Measurements from ENCODE around the gene JOSD2. TPM values are rescaled to one million over a fixed set of nuclear protein-coding genes. Genes with fewer than 3 reads are reported as not detected.

JOSD2 gene
- total and polyA plus RNA-seq, 9 donors: 15.0 to 42.5 (median 24.2) TPM; not detected in 1

GRCh38 chr19:50477751-50478515 lies 33.1 kb downstream of the JOSD2 start:
- Histone ChIP-seq H3K27ac (no peak overlapping the region), H3K27me3 (no peaks in the 10 kb centered on the region), H3K36me3 (no peaks in the 10 kb centered on the region), H3K4me1 (ENCODE audit: insufficient read depth) (peaks cover 15% of the 10 kb centered on the region), H3K9me3 (no peaks in the 10 kb centered on the region), H3K4me3 (no peak overlapping the region)
- no peak for TF ChIP-seq POLR2A (IDR thresholded peaks at IDR 0.05)
- no peak for TF ChIP-seq EP300 (IDR thresholded peaks at IDR 0.05)
- TF ChIP-seq CTCF (IDR thresholded peaks at IDR 0.05): no peak
- DNase-seq: no peak
- intact Hi-C loops (cut with DNase I): loop anchor here in 1 of 4 donors (5.0 kb wide), 1 partner anchor 101 kb away; the partner anchor contains the start of gene NR1H2
- WGBS, 3 donors: 94 to 96% (median 95%) methylated on average over 17 of the region's 17 CpGs

- DNase-seq: no peak
- no peaks in the 10 kb centered on the region for H3K9me3 ChIP-seq
- no peaks in the 10 kb centered on the region for H3K36me3 ChIP-seq
- no peaks in the 10 kb centered on the region for H3K27me3 ChIP-seq
- peak overlapping the region in 1 of 2 donors; percentile 61 for H3K27ac ChIP-seq
- peaks cover 15% of the 10 kb centered on the region for H3K4me1 ChIP-seq (ENCODE audit: insufficient read depth)
- 11 to 17% (median 17%) methylated on average over 20 of the region's 20 CpGs for WGBS, 3 donors
- peak overlapping the region; percentile 90 for H3K4me3 ChIP-seq
- intact Hi-C loops (cut with DNase I): loop anchor here in 1 of 4 donors (5.0 kb wide), 1 partner anchor 100 kb away; the partner anchor contains the start of gene NR1H2
- TF ChIP-seq CTCF (IDR thresholded peaks at IDR 0.05) (no peak), EP300 (IDR thresholded peaks at IDR 0.05) (no peak), POLR2A (IDR thresholded peaks at IDR 0.05) (no peak)
Observed at GRCh38 chr19:50476907-50477238, 34.1 kb downstream of the JOSD2 start.

GRCh38 chr19:50476224-50476906 lies 34.6 kb downstream of the JOSD2 start, which contains the start of the genes EMC10 and GARIN5A:
Gene EMC10 (plus strand): TSS chr19:50476507. CDS start chr19:50476545, 38 bp downstream.
Gene GARIN5A (minus strand): TSS chr19:50476848. CDS start chr19:50476388, 460 bp downstream.
- H3K4me3 ChIP-seq: peak within 1 kb of the TSS; percentile 90
- H3K9me3 ChIP-seq: no peaks in the 10 kb centered on the region
- H3K27me3 ChIP-seq: no peaks in the 10 kb centered on the region
- peak; percentile 92 to 97 (median 94) for DNase-seq
- intact Hi-C loops (cut with DNase I): loop anchor here in 1 of 4 donors (5.0 kb wide), 1 partner anchor 99 kb away; the partner anchor contains the start of gene NR1H2
- H3K4me1 ChIP-seq (ENCODE audit: insufficient read depth): peaks cover 15% of the 10 kb centered on the region
- 1 to 2% (median 2%) methylated on average over 50 to 58 of the region's 58 CpGs for WGBS, 3 donors
- H3K36me3 ChIP-seq: no peaks in the 10 kb centered on the region
- H3K27ac ChIP-seq: peak within 1 kb of the TSS; percentile 61 to 73
- TF ChIP-seq CTCF (IDR thresholded peaks at IDR 0.05) (peak in 1 of 3 donors; percentile 20), POLR2A (IDR thresholded peaks at IDR 0.05) (peak; percentile 47), EP300 (IDR thresholded peaks at IDR 0.05) (peak; percentile 65)

- intact Hi-C loops (cut with DNase I): loop anchor here in 1 of 4 donors (5.0 kb wide), 1 partner anchor 98 kb away; the partner anchor contains the start of gene NR1H2
- no peaks in the 10 kb centered on the region for H3K36me3 ChIP-seq
- DNase-seq: no peak
- H3K4me3 ChIP-seq: peak overlapping the region; percentile 90
- 67 to 69% (median 67%) methylated on average over 27 to 29 of the region's 29 CpGs for WGBS, 3 donors
- H3K27me3 ChIP-seq: no peaks in the 10 kb centered on the region
- peaks cover 15% of the 10 kb centered on the region for H3K4me1 ChIP-seq (ENCODE audit: insufficient read depth)
- peak overlapping the region; percentile 60 to 73 for H3K27ac ChIP-seq
- H3K9me3 ChIP-seq: no peaks in the 10 kb centered on the region
- TF ChIP-seq EP300 (IDR thresholded peaks at IDR 0.05) (no peak), POLR2A (IDR thresholded peaks at IDR 0.05) (no peak), CTCF (IDR thresholded peaks at IDR 0.05) (no peak)
Observed at GRCh38 chr19:50475736-50476223, 35.2 kb downstream of the JOSD2 start.
